HG03342 (cell line): ENCODE measurements around the gene NR5A1.

Experiments
- ATAC-seq: cut with Tn5 transposase; IDR thresholded peaks from one replicate; pipeline ENCODE4 v1.9.1; 2021; ENCODE audit warnings: mild to moderate bottlenecking, moderate library complexity; ENCODE audit not compliant: unreplicated experiment

Gene NR5A1

GRCh38 chr9:124514874-124515273 lies 7.7 kb upstream of the NR5A1 start:
- ATAC-seq, result no peak

GRCh38 chr9:124514125-124514524 lies 6.9 kb upstream of the NR5A1 start:
- ATAC-seq, result no peak

- ATAC-seq, result no peak
These were observed 6.3 kb upstream of the NR5A1 start for GRCh38 chr9:124513376-124513994.

GRCh38 chr9:124512806-124513204 lies 5.6 kb upstream of the NR5A1 start:
- no peak for ATAC-seq

GRCh38 chr9:124511891-124512805 lies 4.9 kb upstream of the NR5A1 start:
- no peak for ATAC-seq

GRCh38 chr9:124511426-124511840 lies 4.2 kb upstream of the NR5A1 start:
- ATAC-seq, result no peak

GRCh38 chr9:124510650-124511425 lies 3.6 kb upstream of the NR5A1 start:
- no peak for ATAC-seq

GRCh38 chr9:124507880-124508423 lies 753 bp upstream of the NR5A1 start:
- ATAC-seq, result no peak

GRCh38 chr9:124506433-124506832 lies 766 bp downstream of the NR5A1 start:
- no peak for ATAC-seq

- ATAC-seq, result no peak
These were observed 1.3 kb downstream of the NR5A1 start for GRCh38 chr9:124505901-124506346.

- ATAC-seq, result no peak
These were observed 1.9 kb downstream of the NR5A1 start for GRCh38 chr9:124505006-124505900.

- ATAC-seq, result no peak
These were observed 2.6 kb downstream of the NR5A1 start for GRCh38 chr9:124504530-124505005.

- ATAC-seq, result no peak
These were observed 3.3 kb downstream of the NR5A1 start for GRCh38 chr9:124503713-124504529.

- no peak for ATAC-seq
These were observed 4.2 kb downstream of the NR5A1 start for GRCh38 chr9:124502711-124503702.

GRCh38 chr9:124501771-124502320 lies 5.4 kb downstream of the NR5A1 start:
- no peak for ATAC-seq

- ATAC-seq, result no peak
These were observed 6.2 kb downstream of the NR5A1 start for GRCh38 chr9:124500796-124501611.
